Measurements from ENCODE around the gene ATP1A2.

GRCh38 chr1:160162931-160163330 is 47.4 kb downstream of the ATP1A2 start:
- TF ChIP-seq, protein P1, sequence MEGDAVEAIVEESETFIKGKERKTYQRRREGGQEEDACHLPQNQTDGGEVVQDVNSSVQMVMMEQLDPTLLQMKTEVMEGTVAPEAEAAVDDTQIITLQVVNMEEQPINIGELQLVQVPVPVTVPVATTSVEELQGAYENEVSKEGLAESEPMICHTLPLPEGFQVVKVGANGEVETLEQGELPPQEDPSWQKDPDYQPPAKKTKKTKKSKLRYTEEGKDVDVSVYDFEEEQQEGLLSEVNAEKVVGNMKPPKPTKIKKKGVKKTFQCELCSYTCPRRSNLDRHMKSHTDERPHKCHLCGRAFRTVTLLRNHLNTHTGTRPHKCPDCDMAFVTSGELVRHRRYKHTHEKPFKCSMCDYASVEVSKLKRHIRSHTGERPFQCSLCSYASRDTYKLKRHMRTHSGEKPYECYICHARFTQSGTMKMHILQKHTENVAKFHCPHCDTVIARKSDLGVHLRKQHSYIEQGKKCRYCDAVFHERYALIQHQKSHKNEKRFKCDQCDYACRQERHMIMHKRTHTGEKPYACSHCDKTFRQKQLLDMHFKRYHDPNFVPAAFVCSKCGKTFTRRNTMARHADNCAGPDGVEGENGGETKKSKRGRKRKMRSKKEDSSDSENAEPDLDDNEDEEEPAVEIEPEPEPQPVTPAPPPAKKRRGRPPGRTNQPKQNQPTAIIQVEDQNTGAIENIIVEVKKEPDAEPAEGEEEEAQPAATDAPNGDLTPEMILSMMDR (IDR thresholded peaks at IDR 0.05; ENCODE audit: low read depth, low read length, poor library complexity, severe bottlenecking), result no peak
- TF ChIP-seq EZH2phosphoT487 (IDR thresholded peaks at IDR 0.05; ENCODE audit: borderline replicate concordance, low read length), result no peak
